Renal cortex interstitium (tissue), 11 donors: ENCODE data around the gene CHST10. TPM values are rescaled to one million over a fixed set of nuclear protein-coding genes. Genes with fewer than 3 reads are reported as not detected.

Source experiments
- DNase-seq, 11 donors: peaks; one replicate each; pipeline ENCODE4 v3.0.0-alpha.2; 2013; ENCODE audit warnings: low read depth in 9 of 11, low spot score in 4 of 11; ENCODE audit errors: extremely low read depth in 1 of 11
- polyA plus RNA-seq, 3 donors: library from polyadenylated mRNA; unstranded; fragments of 120-200 nt; gene quantifications; one replicate each; pipeline ENCODE4 v1.2.1, GENCODE V29; 2013; ENCODE audit not compliant: insufficient read length in 3 of 3

Gene CHST10
- polyA plus RNA-seq, 3 donors, result 18.1 to 23.2 (median 22.4) TPM

DNA sequence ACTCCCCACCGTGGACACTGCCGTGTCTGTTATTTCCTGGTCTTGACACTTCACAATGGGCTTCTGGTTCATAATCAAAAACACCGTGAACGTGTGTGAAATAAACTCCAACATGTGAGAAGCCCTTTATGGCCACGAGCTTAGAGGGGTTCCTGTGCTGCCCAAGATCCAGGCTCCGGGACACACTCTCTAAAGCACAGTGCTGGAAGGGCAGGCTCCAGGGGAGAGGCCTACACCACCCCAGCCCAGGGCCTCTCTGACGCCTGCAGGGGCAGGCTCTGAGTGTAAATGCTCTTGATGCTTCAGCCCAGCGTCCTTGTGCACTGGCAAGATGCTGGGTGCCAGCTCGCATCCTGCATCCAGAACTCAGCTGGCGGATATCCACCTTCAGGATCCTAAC lies 13.7 kb downstream of the CHST10 start:
- no peak for DNase-seq

DNA sequence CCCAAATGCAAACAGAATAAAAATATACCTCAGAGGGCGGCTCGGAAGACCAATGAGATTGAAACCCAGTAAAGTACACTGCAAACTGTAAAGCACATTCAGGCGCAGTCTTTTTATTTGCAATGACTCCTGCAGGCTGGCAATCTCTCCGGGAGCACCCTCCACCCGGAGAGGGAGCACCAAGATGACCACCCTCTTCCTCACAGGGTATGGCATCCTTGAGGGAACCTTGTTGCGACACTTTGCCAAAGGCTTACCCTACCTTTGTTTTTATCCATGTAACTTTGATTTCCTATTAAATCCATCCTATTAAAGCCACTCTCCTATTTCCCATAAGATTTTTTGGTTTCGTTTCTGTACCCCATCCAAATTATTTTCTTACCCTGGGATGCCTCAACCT lies 16.2 kb downstream of the CHST10 start:
- DNase-seq, result no peak

DNA sequence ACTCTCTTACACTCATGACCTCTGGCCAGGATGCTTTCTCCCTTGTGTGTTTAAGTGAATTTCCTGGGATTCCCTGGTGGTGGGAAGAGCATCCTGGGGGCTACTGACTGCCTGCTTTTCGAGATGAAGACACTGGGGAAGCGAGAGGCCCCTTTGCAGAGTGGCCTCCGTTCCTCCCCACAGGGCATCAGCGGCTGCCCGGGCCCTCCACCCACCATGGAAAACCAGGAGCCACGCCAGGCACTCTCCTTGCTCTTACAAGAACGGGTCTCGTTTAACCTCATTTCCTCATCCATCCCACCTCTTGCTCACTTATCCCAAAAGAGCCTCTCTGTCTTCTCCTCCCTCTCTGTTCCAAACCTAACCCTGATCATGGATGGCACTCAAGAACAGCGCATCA lies 17.8 kb downstream of the CHST10 start:
- no peak for DNase-seq

DNA sequence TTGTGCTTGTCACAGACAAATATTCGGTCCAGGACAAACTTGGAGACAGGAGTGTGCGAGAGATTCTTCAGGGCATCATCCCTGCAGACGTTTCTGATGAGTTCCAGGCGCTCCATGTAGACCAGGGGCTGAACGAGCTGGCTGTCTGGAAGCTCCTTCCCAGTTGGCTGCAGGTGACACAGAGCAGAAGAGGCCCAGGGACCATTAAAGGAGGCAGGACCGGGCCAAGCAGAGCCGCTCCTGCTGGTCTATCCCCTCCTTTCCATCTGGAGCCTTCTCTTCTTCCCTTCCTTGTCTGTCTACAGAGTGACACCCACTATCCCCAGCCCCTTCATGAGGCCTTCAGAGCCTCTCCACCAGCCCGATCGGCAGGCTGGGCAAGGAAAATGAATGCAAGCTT lies 19.5 kb downstream of the CHST10 start:
- no peak for DNase-seq

DNA sequence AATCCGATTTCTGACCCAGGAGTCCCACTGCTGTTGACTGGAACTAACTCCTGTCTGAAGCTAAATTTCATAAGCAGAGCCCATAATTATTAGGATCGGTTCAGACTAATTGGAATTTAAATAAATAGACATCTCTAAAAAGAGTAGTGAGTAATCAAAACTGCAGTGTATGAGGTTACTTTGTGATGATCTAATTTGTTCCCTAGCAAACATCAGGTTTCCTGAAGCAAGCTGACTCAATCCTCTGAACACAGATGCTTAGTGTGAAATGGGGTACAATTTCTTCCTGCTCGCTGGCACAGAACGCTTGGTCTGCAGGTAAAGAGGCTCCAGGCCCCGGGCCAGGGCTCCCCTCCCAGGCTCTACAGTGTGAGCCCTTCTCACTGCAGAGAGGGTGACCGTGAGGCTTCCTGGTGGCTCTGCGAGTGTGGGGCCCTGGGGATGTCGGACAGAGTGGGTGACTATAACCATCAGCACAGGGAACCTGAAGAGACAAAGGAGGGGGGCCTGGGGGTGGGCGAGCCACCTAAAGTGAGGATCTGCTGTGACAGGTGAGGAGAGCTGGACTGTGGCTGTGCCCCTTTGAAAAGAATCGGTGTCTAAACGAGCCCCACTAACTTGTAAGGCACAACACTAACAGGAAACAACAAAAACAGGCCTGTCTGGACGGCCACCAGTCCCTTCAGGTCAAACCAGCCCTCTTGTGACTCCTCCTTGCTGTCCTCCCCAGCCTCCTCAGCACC lies 20.2 kb downstream of the CHST10 start:
- DNase-seq, result no peak

DNA sequence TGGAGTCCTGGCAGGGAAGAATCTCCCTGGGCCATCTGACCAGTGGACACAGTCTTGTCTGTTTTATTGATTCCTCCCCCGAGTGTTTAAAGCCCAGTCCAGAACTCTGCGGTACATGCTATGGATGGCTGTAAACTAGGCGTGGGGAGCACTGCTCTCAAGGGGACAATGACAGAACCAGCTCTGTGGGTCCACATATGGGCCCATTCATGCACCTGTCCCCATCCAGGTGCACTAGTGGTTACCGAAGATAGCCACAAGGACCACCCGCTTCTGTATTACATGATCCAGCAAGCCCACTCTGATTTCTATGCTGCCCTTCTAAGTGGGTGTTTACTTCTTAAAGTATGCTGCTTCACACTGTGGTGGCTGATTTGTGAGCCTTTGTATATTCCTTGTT lies 21.0 kb downstream of the CHST10 start:
- no peak for DNase-seq

DNA sequence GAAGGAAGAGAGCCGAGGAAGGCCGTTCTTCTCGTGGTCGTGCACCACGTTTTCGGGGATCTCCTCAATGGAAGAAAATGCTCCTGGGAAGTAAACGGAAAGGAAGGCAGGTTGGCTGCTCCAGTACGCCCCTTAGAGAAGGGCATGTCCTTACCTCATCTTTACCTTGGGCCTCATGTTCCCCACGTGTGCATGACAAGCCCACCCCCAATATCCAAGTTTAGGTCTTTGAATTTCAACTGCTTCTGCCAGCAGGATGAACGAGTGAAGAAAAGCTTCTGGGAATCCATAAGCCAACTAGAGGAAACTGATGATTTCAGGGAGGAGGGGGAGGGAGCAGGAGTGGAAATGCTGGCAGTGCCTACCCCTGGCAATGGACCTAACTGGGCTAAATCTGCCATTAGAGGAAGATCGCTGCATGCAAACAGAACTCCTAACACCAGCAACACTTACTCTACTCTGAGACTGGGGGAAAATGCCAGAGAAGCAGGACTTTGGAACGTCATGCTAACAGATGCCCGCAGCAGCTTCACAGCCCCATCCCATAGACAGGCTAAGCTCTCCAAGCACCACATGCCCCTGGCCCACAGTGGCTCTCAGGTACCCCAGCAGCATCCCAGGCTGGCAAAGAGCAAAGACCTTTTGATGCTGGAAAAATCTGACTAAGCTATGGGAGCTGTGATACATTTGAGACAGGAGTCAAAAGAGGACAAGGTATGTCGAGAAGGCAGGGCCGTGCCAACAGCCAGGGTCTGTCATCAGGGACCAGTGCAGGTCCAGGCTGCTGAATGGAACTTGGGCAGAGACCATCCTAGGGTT lies 21.7 kb downstream of the CHST10 start:
- no peak for DNase-seq

DNA sequence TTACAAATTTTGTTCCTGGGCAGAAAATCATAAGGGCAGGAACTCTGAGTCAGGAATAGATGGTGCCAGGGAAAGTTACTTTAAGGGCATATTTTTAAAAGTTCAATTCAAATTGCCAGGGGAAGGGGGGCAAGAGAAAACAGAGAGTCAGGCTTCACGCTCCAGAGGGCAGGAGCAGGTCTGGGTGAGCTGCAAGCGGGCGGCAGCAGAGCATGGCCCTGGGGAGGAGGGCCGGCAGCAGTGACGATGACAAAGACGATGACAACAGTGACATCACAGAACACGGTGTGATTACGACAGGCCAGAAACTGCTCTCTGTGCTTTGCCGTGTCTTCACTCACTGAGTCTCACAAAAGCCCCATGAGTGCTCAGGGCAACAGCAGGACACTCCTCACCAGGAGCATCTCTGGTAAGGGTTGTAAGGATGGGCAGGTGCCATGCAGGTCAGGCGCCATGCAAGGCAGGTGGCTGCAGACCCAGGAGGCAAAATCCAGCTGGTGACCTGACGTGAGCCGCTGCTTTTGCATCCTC lies 23.3 kb downstream of the CHST10 start:
- peak in 4 of 11 donors; percentile 17 to 42 (median 34) for DNase-seq

DNA sequence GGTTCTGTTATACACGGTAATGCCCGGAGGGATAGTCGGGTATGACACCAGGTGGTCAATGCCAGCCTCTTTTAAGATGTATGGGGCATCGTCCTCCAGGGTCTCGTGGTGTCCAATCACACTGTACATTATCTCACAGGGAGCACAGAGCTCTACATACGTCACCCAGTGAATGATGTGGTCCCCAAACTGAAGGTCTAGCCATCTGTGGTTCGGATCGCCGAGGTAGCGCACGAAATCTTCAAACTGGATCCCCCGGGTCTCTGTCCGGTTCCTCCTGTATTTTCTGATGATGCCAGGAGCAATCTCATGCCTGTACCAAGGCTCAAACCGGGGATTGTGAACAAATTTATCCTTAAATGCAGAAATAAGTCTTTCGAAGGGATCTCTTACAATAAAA lies 24.1 kb downstream of the CHST10 start:
- DNase-seq, result no peak

DNA sequence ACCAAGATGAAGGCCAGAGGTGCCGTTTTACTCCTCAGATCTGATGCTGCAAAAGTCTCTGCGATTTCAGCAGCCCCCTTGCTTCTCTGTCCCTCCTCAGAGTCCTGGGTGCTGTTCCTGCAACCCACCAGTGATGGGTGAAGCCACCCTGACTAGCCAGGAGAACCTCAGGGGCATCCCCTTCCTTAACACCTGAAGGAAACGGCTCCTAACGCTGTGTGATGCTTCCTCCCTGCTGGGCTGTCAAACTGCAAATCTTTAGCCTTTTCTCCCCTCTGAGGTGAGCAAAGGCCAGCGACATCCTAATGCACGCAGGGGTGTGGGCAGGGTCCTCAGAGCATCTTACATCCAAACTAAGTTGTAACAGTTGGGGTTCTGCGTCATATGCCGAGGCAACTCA lies 24.8 kb downstream of the CHST10 start:
- no peak for DNase-seq

DNA sequence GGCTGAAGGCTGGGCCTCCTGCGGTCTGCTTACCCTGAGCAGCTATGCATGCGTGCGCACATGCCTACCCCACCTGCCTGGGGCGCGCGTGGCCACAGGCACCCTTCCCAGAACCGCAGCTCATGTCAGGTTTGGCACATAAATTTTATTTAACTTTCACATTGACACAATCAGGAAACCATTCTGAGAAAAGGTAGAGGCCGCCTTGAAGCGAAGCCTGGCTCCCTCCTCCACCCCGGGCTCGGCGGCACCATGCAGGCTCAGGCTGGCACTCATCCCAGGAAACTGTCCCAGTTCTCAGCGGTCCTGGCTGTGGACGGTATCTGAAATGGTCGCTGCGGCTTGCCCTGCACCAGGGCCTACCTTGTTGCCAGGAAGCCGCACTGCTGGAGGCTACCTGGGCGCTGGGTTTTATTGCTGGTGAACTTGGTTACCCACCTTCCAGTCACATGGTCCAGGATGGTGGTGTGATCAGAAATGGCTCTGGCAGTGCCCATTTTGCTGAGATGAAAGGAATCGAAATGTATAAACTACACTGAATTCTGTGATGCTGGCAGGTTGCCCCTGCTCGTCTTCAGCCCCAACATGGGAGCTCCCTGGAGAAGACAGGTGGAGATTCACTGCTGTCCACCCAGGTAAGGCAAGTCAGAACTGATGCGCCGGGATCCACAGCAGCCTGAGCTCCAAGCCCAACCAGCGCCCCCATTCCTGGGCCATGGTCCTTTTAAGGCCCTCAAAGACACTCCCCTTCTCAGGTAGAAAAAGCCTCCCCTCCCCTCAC lies 25.5 kb downstream of the CHST10 start:
- DNase-seq, result no peak

DNA sequence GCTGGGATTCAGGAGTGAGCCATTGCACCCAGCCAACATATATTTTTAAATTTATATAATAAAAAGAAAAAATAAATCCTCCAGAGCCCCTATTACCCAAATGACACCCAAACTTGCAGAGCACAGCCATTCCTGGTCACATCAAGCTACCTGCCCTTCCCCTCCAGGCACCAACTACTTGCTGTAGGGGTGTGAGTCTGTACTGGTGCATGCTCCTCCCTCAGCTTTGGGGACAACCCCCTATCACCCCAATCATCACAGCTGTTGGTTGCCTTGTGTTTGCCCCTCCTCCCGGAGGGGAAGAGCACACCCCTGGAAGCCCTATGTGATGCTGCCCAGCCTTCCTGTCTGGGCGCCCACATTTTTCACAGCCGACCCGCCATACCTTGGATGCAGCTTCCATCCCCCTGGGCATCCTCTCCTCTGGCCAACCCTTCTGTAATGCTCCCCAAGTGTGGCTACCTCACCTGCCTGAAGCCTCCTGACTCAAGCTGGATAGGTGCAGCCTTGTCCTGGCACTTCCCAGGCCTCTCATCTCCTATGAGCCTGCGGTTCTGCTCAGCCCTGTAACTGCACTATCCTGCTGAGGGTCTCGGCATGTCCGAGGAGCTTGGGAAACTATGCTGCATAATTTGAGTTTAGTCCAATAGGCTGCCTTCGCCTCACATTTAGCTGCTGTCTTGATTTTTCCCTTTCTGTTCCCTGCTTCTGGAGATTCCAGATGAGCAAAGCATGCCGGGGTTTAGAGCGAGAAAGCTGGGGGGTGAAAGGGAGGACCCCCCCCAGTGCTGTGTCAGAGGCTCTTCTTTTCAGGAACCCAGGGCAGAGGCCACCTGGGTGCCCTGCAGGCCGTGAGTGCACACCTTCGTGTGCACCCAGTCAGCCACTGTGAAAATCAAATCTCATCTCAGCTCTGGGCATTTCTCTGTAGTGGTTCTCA lies 27.2 kb downstream of the CHST10 start:
- DNase-seq, result no peak

DNA sequence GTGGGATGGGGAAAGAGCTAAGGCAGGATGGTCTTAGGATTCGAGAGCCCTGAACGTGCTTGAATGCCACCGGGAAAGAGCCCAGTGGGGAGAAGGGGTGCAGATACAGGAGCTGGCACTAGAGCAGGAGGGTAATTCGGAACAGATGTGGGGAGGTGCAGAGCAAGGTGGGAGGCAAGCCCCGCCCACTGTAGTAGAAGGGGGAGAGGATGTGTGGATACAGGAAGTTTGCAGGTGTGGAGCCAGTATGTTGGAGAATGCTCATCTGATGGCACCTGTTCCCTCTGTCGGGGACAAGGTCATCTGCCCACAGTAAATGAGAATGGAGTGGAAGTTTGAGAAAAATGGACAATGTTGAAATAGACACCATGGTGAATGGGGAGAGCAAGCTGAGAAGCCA lies 28.8 kb downstream of the CHST10 start:
- no peak for DNase-seq

DNA sequence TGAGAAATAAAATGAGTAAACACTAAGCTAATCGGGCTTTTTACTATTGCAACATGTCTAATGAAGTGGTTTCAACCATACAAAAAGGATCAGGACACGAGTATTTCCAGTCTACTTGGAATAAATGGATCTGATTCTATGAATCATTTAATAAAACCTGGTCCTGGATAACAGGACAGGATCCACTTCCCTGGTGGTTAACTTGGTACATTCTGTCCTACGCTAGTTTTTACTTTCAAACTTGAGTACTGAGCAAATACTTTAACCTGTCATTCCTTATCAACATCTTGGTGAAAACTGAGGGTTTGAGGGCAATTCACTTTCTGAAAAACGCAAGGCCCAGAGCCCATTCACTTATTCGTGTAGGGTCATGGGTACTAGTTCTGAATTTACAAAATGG lies 33.5 kb downstream of the CHST10 start:
- DNase-seq, result no peak

DNA sequence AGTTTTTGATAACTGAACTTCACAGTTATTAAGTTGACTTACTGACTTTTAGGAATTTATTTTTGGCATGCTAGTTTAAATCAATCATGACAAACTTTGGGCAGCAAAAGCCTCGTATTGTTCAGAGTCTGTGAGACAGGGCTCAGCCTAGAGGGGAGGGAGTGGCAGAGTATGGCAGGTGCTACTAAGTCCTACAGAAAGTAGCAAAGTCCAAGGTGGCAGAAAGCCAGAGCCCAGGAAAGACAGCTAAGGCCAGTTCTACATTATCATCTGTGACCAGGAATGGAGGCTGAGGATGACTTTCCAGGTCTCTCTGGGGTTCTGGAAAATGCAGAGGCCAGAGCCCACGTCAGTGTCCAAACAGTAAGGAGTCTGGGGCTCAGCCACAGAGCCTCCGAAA lies 34.2 kb downstream of the CHST10 start:
- no peak for DNase-seq

DNA sequence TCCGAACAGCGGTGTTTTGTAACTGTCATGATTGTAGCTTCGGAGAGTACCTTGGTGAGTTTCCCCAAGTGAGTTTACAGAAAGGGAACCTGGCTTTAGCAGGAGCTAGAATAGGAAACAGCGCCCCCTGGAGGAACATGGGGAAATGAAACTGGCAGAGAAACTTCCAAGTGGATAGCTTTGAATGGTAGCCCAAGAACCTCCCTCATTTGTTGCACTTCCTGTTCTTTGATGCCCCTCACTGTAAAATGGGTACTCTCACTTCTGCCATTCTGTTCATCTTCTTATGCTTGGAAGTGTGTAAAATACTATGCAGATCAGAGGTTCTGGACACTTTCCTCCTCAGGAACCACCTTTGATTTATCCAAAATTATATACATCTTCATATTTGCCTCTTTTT lies 36.2 kb downstream of the CHST10 start:
- DNase-seq, result peak in 10 of 11 donors; percentile 62 to 82 (median 64)

DNA sequence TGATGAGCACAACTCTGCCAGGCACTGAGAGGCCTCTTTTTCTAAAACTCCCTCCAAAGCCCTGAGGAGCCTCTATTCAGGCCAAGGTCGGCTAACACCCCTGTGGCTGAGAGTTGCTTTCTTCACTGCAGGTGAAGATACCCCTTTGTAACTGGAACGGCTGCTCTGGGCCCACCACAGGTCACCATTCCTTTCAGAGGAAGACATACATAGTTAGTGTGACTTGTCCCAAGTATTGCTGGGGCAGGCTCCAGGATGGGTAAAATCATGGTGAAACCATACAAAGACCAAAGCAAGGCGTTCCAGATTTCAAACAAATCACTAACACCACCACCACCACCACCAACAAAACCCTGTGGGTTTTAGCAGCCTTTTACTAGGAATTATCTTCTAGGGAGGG lies 36.8 kb downstream of the CHST10 start:
- no peak for DNase-seq

DNA sequence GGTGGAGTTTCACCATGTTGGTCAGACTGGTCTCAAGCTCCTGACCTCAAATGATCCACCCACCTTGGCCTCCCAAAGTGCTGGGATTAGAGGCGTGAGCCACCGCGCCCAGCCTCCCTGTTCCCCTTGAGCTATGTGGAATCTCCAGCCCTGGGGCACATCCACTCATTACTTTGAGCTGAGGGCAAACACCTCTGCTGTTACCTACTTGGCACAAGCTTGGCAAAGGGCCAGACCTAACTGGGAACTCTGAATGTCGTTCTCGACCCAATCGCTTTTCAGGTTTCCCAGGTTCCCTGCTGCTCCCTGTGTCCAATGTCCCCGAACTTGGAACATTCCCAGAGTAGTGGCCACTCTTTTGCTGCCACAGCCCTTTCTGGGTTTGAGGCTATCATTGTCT lies 40.6 kb downstream of the CHST10 start:
- DNase-seq, result no peak

DNA sequence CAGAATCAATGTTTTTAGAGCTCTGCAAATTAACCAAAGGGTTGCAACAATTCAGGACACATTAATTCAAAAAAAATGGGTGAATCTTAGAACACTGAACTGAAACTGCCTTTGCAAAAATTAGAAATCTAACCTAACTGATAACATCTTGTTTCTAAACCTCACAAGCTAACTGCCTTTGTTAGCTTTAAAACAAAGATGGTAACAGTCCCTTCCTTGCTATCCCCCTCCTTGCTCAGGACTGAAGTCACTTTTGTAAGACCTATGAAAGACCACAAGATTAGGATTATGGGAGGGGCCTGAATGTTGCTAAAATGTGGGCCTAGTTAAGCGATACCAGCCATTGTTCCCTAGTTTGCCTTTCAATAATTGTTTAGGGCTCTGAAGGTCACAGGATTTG lies 50.3 kb downstream of the CHST10 start:
- DNase-seq, result no peak
